Left lung (tissue), 10 donors: ENCODE measurements around the gene CYSRT1. TPM values are rescaled to one million over a fixed set of nuclear protein-coding genes. Genes with fewer than 3 reads are reported as not detected.

ENCODE experiments used
- ATAC-seq: fragments of 200-7000 bp; cut with Tn5 transposase; one replicate; pipeline ENCODE4 v1.9.1; 2020; ENCODE audit warnings: moderate library complexity
- DNase-seq, 4 donors: peaks; one replicate each; pipeline ENCODE4 v3.0.0-alpha.2; 2013 to 2020
- H3K27ac ChIP-seq, 2 donors: fragments of 200-600 bp; sonication (generic) in 1 of 2; one replicate each; pipeline versions ENCODE4 v1.5.0 to v1.8.0; 2020 to 2021
- H3K27me3 ChIP-seq, 2 donors: fragments of 200-600 bp; sonication (generic) in 1 of 2; one replicate each; pipeline versions ENCODE4 v1.5.0 to v1.8.0; 2020 to 2021
- H3K36me3 ChIP-seq, 2 donors: fragments of 200-600 bp; sonication (generic) in 1 of 2; one replicate each; pipeline versions ENCODE4 v1.5.0 to v1.8.0; 2020 to 2021
- H3K4me1 ChIP-seq, 2 donors: fragments of 200-600 bp; one replicate each; pipeline ENCODE4 v1.8.0; 2021
- H3K4me3 ChIP-seq, 2 donors: fragments of 200-600 bp; sonication (generic) in 1 of 2; one replicate each; pipeline versions ENCODE4 v1.5.0 to v1.8.0; 2020 to 2021; ENCODE audit warnings: mild to moderate bottlenecking in 1 of 2
- H3K9me3 ChIP-seq, 2 donors: fragments of 200-600 bp; sonication (generic) in 1 of 2; one replicate each; pipeline versions ENCODE4 v1.5.0 to v1.8.0; 2020 to 2021
- CTCF ChIP-seq, 2 donors: fragments of 200-600 bp; sonication (generic) in 1 of 2; IDR thresholded peaks; one replicate each; pipeline versions ENCODE4 v1.5.0 to v1.8.0; 2021; ENCODE audit warnings: antibody characterized with exemption in 2 of 2
- intact Hi-C, 2 donors: fragments of 100-400 bp; cut with DNase I; formaldehyde crosslinking; loops; one replicate each; pipeline versions ENCODE4 v1.11.2 to v1.14.2; 2022
- polyA plus RNA-seq, 6 donors: library from polyadenylated mRNA; unstranded; fragments of 120-200 nt; gene quantifications; one replicate each; pipeline ENCODE4 v1.2.1, GENCODE V29; 2013; ENCODE audit not compliant: insufficient read length in 6 of 6
- total RNA-seq, 2 donors: library from RNA; stranded (reverse); fragmentation: NEBNext Ultra II Directional; extraction: Animal tissue kit (Norgen Biotek cat#: 25700); gene quantifications; one replicate each; pipeline ENCODE4 v1.2.1, GENCODE V29; 2021
- donor health status: DM: no; HTN: yes; CAD: no.
- donor health status: DM: no; HTN: no; CAD: no.

Gene CYSRT1
- total and polyA plus RNA-seq, 8 donors = 0.44 to 3.7 (median 2.3) TPM

- Histone ChIP-seq H3K4me3 (no peak overlapping the region), H3K9me3 (no peaks in the 10 kb centered on the region), H3K4me1 (peaks cover 8 to 16% of the 10 kb centered on the region in 2 donors), H3K27me3 (no peaks in the 10 kb centered on the region), H3K36me3 (peaks cover 0 to 14% of the 10 kb centered on the region in 2 donors), H3K27ac (no peak overlapping the region)
- DNase-seq = no peak
- no peak for ATAC-seq
- TF ChIP-seq CTCF (IDR thresholded peaks at IDR 0.05) = no peak
- intact Hi-C loops = no loop called here
Observed at GRCh38 chr9:137247916-137248175, 22.9 kb downstream of the CYSRT1 start.

- Histone ChIP-seq H3K4me1 (peaks cover 9 to 13% of the 10 kb centered on the region in 2 donors), H3K9me3 (no peaks in the 10 kb centered on the region), H3K4me3 (no peak overlapping the region), H3K36me3 (no peaks in the 10 kb centered on the region), H3K27me3 (no peaks in the 10 kb centered on the region), H3K27ac (no peak overlapping the region)
- ATAC-seq = no peak
- TF ChIP-seq CTCF (IDR thresholded peaks at IDR 0.05) = no peak
- intact Hi-C loops = no loop called here
- DNase-seq = no peak
Observed at GRCh38 chr9:137250329-137251193, 25.6 kb downstream of the CYSRT1 start.

GRCh38 chr9:137251194-137251461, 26.2 kb downstream of the CYSRT1 start, which contains the start of gene STPG3:
STPG3 (plus strand) TSS chr9:137251286; CDS start chr9:137251287, 1 bp downstream.
- Histone ChIP-seq H3K4me1 (peaks cover 15% of the 10 kb centered on the region in 2 donors), H3K4me3 (no peak within 1 kb of the TSS), H3K27me3 (no peaks in the 10 kb centered on the region), H3K9me3 (no peaks in the 10 kb centered on the region), H3K36me3 (no peaks in the 10 kb centered on the region), H3K27ac (no peak within 1 kb of the TSS)
- no peak for TF ChIP-seq CTCF (IDR thresholded peaks at IDR 0.05)
- intact Hi-C loops = no loop called here
- DNase-seq (no peak), ATAC-seq (no peak)

GRCh38 chr9:137251490-137252268, 26.7 kb downstream of the CYSRT1 start:
- intact Hi-C loops = no loop called here
- peaks cover 20 to 21% of the 10 kb centered on the region in 2 donors for H3K4me1 ChIP-seq
- DNase-seq (no peak), ATAC-seq (no peak)
- peaks cover 0 to 4% of the 10 kb centered on the region in 2 donors for H3K36me3 ChIP-seq
- H3K9me3 ChIP-seq = no peaks in the 10 kb centered on the region
- no peak overlapping the region for H3K27ac ChIP-seq
- no peaks in the 10 kb centered on the region for H3K27me3 ChIP-seq
- TF ChIP-seq CTCF (IDR thresholded peaks at IDR 0.05) = no peak
- H3K4me3 ChIP-seq = no peak overlapping the region
